Frontal cortex (tissue), 4 donors: Measurements from ENCODE around the gene KLRF1. TPM values are rescaled to one million over a fixed set of nuclear protein-coding genes. Genes with fewer than 3 reads are reported as not detected.
"Not testable (repeated sequence)": the region's sequence is repeated elsewhere in the genome, so short reads cannot be mapped to it uniquely, and the experiment has no call there.

Experiments used
- DNase-seq, 2 donors: peaks; one replicate each; pipeline ENCODE4 v3.0.0; 2012; ENCODE audit warnings: low spot score in 2 of 2
- FAIRE-seq: peaks from 2 replicates; lab custom pipeline; 2012; peaks lifted over from hg19 to GRCh38; lab: Jason Lieb, UNC
- total RNA-seq: library from RNA; depleted of rRNA; stranded (reverse); fragments of >200 nt; gene quantifications from one replicate; pipeline ENCODE4 v1.2.3, GENCODE V29; 2014
- donor health status: control.
- donor health status: control.
- donor health status: control.

KLRF1 gene
- total RNA-seq, 1 donor from 2014 or later = not detected

GRCh38 chr12:9867531-9867930 lies 40.2 kb downstream of the KLRF1 start:
- FAIRE-seq = no peak
- DNase-seq = no peak

- DNase-seq (no peak), FAIRE-seq (no peak)
Measured at GRCh38 chr12:9868311-9868801, 41.1 kb downstream of the KLRF1 start.

GRCh38 chr12:9868951-9869306 lies 41.6 kb downstream of the KLRF1 start:
- FAIRE-seq (no peak), DNase-seq (no peak)

GRCh38 chr12:9869307-9870161 lies 42.3 kb downstream of the KLRF1 start, which contains the start of gene CLEC2B:
Gene CLEC2B, minus strand, starts transcription at chr12:9869354.
- FAIRE-seq (no peak), DNase-seq (no peak)

GRCh38 chr12:9870286-9870866 lies 43.1 kb downstream of the KLRF1 start:
- FAIRE-seq (no peak), DNase-seq (no peak)

- DNase-seq (no peak), FAIRE-seq (no peak)
Measured at GRCh38 chr12:9872162-9872561, 44.9 kb downstream of the KLRF1 start.

GRCh38 chr12:9872742-9873141 lies 45.5 kb downstream of the KLRF1 start:
- DNase-seq (no peak), FAIRE-seq (no peak)

GRCh38 chr12:9876120-9876519 lies 48.8 kb downstream of the KLRF1 start:
- FAIRE-seq, DNase-seq: not testable (repeated sequence)

GRCh38 chr12:9880532-9881078 lies 53.3 kb downstream of the KLRF1 start:
- FAIRE-seq = no peak
- DNase-seq = no peak

GRCh38 chr12:9881246-9881645 lies 54.0 kb downstream of the KLRF1 start, which contains the start of gene KLRF2:
Gene KLRF2, plus strand, starts transcription at chr12:9881489. Its CDS starts 107 bp downstream, at chr12:9881596.
- no peak for DNase-seq
- FAIRE-seq = no peak

- FAIRE-seq = no peak
- DNase-seq = no peak
Measured at GRCh38 chr12:9881988-9882387, 54.7 kb downstream of the KLRF1 start.

- DNase-seq = no peak
- FAIRE-seq = no peak
Measured at GRCh38 chr12:9883175-9883574, 55.9 kb downstream of the KLRF1 start.

- DNase-seq = no peak
- no peak for FAIRE-seq
Measured at GRCh38 chr12:9888665-9889273, 61.5 kb downstream of the KLRF1 start.

Other genes starting within 250 kb of the KLRF1 start
- not detected for gene KLRB1, start 219.6 kb upstream of the KLRF1 start, total RNA-seq
- gene CLEC2D, start 157.8 kb upstream of the KLRF1 start, total RNA-seq = 15.5 TPM
- not detected for gene CLECL1, start 94.4 kb upstream of the KLRF1 start, total RNA-seq
- not detected for gene CD69, start 66.6 kb upstream of the KLRF1 start, total RNA-seq
- gene CLEC2B, start 41.9 kb downstream of the KLRF1 start, total RNA-seq = 1.6 TPM
- not detected for gene KLRF2, start 54.0 kb downstream of the KLRF1 start, total RNA-seq
- gene CLEC2A, start 104.9 kb downstream of the KLRF1 start, total RNA-seq = not detected
- 0.41 TPM for gene CLEC12A, start 143.9 kb downstream of the KLRF1 start, total RNA-seq
- gene CLEC1B, start 171.6 kb downstream of the KLRF1 start, total RNA-seq = not detected
- gene CLEC12B, start 183.1 kb downstream of the KLRF1 start, total RNA-seq = not detected
- gene CLEC9A, start 203.2 kb downstream of the KLRF1 start, total RNA-seq = not detected